ENCODE measurements around the gene ARID1B. TPM values are rescaled to one million over a fixed set of nuclear protein-coding genes. Genes with fewer than 3 reads are reported as not detected.

The ARID1B gene
- total and polyA plus RNA-seq, 10 donors = 17.7 to 223 (median 141) TPM

DNA sequence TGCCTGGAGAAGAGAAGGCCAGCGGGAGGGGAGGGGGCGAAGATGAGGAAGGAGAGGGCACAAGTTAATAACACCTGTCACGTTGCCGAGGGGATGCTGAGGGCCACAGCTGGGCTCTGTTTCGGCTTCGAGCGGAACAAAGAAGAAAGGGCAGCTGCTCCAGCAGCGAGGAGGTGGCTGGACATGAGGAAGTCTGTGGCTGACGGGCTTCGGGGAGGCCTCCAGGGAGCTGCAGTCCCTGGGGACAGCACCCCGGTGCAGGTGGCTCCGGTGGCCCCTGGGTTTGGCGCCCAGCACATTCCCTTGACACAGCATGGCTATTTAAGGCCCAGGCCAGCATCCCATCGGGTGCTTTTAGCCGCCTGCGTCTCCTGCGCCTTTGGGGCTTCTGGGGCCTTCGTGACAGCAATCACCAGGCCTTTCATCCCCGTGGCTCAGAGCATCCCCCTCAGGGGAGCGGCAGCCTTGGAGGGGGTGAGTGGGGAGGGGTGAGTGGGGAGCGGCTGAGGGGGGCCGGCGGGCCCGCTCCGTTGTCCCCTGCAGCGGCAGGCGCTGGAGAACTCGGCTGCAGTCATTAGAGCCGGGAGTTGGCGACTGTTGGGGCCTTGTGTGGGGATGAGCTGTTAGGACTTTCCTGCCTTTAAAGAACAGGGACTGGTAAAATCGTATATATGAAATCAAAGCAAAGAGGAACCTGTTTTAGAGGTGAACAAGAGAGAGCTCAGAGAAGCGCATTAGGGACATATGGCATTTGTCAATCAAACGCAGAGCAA is 447.2 kb downstream of the ARID1B start:
- Histone ChIP-seq H3K27me3 (replicated peaks in 1 of 7) (peaks cover 0 to 14% (median 0%) of the 10 kb centered on the region in 7 donors), H3K36me3 (no peaks in the 10 kb centered on the region), H3K9me3 (no peaks in the 10 kb centered on the region), H3K27ac (peak overlapping the region in 5 of 8 donors; percentile 61 to 82 (median 78)), H3K4me3 (peak overlapping the region in 1 of 8 donors; percentile 6), H3K4me1 (peaks cover 11 to 84% (median 49%) of the 10 kb centered on the region in 6 donors)
- TF ChIP-seq POLR2AphosphoS5 (IDR thresholded peaks at IDR 0.05) = peak; percentile 32 to 74 (median 56)
- TF ChIP-seq POLR2A (IDR thresholded peaks at IDR 0.05) = no peak
- DNase-seq = peak; percentile 83
- intact Hi-C loops (cut with DNase I; ENCODE audit: low total_unique reads) = no loop called here
- WGBS, 5 donors = 71 to 85% (median 78%) methylated on average over 28 to 33 of the region's 33 CpGs

GRCh38 chr6:157224951-157225574 is 447.9 kb downstream of the ARID1B start:
- peak overlapping the region; percentile 42 to 82 (median 66) for H3K27ac ChIP-seq
- intact Hi-C loops (cut with DNase I; ENCODE audit: low total_unique reads) = no loop called here
- H3K4me1 ChIP-seq = peaks cover 11 to 83% (median 49%) of the 10 kb centered on the region in 6 donors
- H3K27me3 ChIP-seq (replicated peaks in 1 of 7) = peaks cover 0 to 16% (median 0%) of the 10 kb centered on the region in 7 donors
- 93 to 97% (median 95%) methylated on average over 23 to 26 of the region's 26 CpGs for WGBS, 5 donors
- no peak overlapping the region for H3K4me3 ChIP-seq
- TF ChIP-seq CTCF (IDR thresholded peaks at IDR 0.05 in 8 of 11, conservative IDR thresholded peaks at IDR 0.05 in 3 of 11) = no peak
- no peak for TF ChIP-seq POLR2AphosphoS5 (IDR thresholded peaks at IDR 0.05)
- TF ChIP-seq POLR2A (IDR thresholded peaks at IDR 0.05) = no peak
- H3K9me3 ChIP-seq = no peaks in the 10 kb centered on the region
- peak; percentile 54 for DNase-seq
- H3K36me3 ChIP-seq = no peaks in the 10 kb centered on the region

DNA sequence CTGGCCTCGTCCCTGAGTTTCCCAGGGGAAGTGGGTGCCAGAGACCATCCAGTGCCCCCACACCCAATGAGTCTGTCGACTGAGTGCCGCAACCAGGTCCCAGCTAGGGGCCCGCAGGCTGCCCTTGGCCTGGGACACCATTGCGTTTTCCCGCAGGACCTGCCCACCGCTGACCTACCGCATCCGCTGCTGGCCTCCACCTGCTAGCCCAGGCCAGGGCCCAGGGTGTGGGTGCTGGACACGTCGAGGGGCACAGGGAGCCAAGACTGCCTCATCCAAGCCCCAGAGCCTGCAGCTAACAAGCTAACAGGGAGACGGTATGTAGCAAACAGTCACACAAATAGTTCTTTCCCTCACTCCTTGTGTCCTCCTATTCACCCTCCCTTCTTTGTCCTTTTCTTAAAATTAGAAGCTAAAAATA is 448.4 kb downstream of the ARID1B start:
- H3K36me3 ChIP-seq = no peaks in the 10 kb centered on the region
- H3K4me3 ChIP-seq = no peak overlapping the region
- H3K27ac ChIP-seq = peak overlapping the region in 7 of 8 donors; percentile 49 to 82 (median 68)
- no peaks in the 10 kb centered on the region for H3K9me3 ChIP-seq
- TF ChIP-seq POLR2AphosphoS5 (IDR thresholded peaks at IDR 0.05) (no peak), CTCF (IDR thresholded peaks at IDR 0.05 in 8 of 11, conservative IDR thresholded peaks at IDR 0.05 in 3 of 11) (no peak)
- 87 to 96% (median 92%) methylated on average over 12 of the region's 12 CpGs for WGBS, 5 donors
- H3K4me1 ChIP-seq = peaks cover 11 to 78% (median 49%) of the 10 kb centered on the region in 6 donors
- intact Hi-C loops (cut with DNase I; ENCODE audit: low total_unique reads) = no loop called here
- DNase-seq = peak; percentile 64
- peaks cover 0 to 19% (median 0%) of the 10 kb centered on the region in 7 donors for H3K27me3 ChIP-seq (replicated peaks in 1 of 7)

DNA sequence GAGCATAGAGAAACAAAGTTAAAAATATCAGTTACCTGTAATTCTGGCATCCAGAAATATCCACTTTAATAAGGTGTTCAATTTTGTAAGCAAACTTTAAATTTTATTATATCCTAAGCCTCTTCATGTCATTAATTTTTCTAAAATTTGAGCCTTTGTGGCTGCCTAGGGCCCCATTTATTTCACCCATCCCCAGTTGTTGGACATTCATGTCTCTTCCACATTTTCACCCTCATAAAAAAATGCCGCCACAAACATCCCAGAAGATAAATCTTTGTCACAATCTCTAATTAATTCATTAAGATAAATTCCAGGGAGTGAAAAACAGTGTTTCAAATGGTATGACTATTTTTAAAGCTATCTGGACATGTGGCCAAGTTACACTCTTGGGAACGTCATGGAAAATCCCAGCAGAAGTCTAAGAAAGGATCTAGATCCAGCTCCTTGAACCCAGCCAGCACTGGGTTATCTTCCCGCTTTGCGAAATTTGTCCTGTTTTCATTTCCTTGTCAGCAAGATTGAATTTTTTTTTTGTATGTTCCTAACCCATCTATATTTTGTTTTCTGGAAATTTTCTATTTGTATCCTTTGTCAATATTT is 448.9 kb downstream of the ARID1B start:
- Histone ChIP-seq H3K9me3 (no peaks in the 10 kb centered on the region), H3K36me3 (no peaks in the 10 kb centered on the region), H3K27ac (peak overlapping the region in 7 of 8 donors; percentile 49 to 82 (median 68)), H3K27me3 (replicated peaks in 1 of 7) (peaks cover 0 to 24% (median 0%) of the 10 kb centered on the region in 7 donors), H3K4me3 (no peak overlapping the region), H3K4me1 (peaks cover 11 to 72% (median 46%) of the 10 kb centered on the region in 6 donors)
- no peak for DNase-seq
- WGBS, 5 donors = 69 to 79% (median 77%) methylated on average over 4 of the region's 4 CpGs
- intact Hi-C loops (cut with DNase I; ENCODE audit: low total_unique reads) = no loop called here
- no peak for TF ChIP-seq POLR2AphosphoS5 (IDR thresholded peaks at IDR 0.05)
- no peak for TF ChIP-seq CTCF (IDR thresholded peaks at IDR 0.05 in 8 of 11, conservative IDR thresholded peaks at IDR 0.05 in 3 of 11)
- TF ChIP-seq POLR2A (IDR thresholded peaks at IDR 0.05) = no peak
